GM19025 (cell line): Measurements from ENCODE around the gene YEATS2.
"Not testable (repeated sequence)": the region's sequence is repeated elsewhere in the genome, so short reads cannot be mapped to it uniquely, and the experiment has no call there.

Experiments
- ATAC-seq: cut with Tn5 transposase; IDR thresholded peaks from one replicate; pipeline ENCODE4 v1.9.1; 2021; ENCODE audit warnings: mild to moderate bottlenecking, low read depth, moderate library complexity; ENCODE audit not compliant: unreplicated experiment

The YEATS2 gene

DNA sequence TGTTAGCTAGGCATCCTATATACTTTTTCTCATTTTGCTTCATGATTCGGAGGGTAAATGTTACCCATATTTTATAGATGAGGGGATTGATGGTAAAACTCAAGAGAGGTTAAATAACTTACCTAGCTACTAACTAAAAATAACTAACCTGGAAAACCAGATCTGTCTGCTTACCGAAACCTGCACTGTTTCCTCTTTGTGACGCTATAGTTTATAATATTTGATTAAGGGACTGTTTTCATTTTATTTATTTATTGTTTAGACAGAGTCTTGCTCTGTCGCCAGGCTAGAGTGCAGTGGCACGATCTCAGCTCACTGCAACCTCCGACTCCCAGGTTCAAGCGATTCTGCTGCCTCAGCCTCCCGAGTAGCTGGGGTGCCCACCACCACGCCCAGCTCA lies 71.9 kb downstream of the YEATS2 start:
- ATAC-seq = no peak

DNA sequence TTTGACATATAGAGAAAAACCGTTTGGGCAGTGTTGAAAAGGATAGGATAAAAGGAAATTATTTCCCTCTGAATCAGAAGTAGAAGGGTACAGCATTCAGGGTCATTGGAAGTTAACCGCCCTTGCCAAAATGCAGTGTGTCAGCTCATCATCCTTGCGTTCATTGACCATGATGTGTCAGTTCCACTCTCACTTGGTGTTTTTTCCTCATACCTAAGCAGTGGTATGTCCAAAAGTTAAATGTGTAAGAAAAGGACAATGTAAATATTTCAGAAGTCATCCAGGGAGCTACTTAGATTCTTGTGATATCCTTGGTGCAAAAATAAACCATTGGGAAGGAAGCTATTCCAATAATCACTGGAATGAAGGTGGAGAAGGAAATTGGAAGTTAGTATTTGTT lies 77.0 kb downstream of the YEATS2 start:
- ATAC-seq = no peak

DNA sequence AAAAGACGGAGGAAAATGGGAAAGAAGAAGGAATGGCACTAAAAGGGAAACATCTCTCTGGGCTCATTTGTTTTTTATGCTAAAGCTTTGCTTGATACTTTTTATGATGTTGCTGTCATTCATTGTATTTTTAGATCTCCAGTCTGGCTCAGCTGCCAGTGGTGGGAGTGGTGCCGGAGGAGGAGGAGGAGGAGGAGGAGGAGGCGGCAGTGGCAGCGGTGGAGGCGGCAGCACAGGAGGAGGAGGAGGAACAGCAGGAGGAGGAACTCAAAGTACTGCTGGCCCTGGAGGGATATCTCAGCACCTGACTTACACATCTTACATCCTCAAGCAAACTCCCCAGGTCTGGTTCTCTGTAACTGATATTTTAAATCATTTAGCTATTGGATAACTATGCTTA lies 78.2 kb downstream of the YEATS2 start:
- ATAC-seq = no peak

DNA sequence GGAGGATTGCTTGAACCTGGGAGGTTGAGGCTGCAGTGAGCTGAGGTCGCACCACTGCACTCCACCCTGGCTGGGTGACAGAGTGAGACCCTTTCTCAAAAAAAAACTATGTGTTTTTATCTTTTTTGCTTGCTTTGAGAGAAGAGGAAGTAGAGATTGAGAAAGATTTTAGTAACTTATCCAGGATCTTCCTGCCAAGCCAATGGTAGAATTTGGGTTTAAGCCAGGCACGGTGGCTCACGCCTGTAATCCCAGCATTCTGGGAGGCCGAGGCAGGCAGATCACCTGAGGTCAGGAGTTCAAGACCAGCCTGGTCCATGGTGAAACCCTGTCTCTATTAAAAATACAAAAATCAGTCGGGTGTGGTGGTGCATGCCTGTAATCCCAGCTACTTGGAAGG lies 78.9 kb downstream of the YEATS2 start:
- ATAC-seq = not testable (repeated sequence)

DNA sequence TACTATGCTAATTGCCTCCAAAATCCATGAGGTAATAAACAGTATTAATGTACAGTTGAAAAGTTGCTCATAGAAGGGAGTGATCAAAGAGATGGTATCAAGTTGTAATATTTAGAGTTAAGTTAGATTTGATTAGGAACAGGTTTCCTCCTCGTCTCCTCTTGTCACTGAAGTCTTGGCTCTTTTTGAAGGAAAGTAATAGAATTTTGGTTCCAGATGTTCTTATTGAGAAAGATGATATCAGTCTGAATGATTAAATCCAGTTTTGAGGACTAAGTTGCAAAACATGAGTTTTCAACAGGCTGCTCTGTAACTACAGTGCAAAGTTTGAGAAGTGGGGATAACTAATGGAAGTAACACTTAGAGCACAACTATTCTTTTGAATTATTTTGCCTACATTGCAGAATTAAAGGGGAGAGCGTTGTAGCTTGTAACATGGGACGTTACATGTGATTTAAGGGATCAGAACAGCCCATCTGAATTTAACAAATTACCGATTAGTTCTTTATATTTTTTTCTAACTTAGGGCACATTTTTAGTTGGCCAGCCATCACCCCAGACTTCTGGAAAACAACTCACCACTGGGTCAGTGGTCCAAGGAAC lies 79.5 kb downstream of the YEATS2 start:
- ATAC-seq = no peak

DNA sequence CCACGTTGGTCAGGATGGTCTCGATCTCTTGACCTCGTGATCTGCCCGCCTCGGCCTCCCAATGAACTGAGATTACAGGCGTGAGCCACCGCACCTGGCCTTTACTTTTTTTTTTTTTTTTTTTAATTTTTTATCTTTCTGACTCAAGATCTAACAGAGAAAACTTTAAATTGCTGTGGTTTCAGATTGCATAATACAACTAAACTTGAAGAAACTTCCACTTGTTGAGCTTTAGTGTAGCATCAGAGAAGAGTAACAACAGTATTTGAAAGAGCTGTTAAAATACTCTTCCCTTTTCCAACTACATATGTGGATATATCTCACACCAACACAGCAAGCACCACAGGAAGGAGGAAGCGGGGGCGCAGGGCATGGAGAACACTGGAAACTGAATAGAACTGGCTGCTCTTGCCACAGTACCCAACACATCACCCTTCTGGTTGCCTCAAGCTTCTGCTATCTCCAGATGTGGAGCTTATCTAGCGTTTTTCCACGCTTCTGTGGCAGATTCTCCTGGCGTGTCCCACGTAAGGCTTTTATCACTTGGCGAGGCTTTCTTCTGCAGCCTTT lies 82.4 kb downstream of the YEATS2 start:
- ATAC-seq = no peak

DNA sequence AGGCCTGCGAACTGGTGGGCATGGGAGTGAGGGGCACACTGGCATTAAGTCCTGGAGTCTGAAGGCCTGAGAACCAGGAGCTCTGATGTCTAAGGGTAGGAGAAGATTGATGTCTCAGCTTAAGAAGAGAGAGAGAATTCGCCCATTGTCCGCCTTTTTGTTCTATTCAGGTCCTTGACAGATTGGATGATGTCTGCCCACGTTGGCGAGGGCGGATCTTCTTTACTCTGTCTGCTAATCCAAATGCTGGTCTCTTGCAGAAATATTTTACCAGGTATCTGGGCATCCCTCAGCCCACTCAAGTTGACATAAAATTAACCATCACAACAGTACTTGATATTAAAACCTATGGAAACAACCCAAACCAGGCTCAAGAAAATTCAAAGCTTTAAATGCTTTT lies 83.6 kb downstream of the YEATS2 start:
- no peak for ATAC-seq

DNA sequence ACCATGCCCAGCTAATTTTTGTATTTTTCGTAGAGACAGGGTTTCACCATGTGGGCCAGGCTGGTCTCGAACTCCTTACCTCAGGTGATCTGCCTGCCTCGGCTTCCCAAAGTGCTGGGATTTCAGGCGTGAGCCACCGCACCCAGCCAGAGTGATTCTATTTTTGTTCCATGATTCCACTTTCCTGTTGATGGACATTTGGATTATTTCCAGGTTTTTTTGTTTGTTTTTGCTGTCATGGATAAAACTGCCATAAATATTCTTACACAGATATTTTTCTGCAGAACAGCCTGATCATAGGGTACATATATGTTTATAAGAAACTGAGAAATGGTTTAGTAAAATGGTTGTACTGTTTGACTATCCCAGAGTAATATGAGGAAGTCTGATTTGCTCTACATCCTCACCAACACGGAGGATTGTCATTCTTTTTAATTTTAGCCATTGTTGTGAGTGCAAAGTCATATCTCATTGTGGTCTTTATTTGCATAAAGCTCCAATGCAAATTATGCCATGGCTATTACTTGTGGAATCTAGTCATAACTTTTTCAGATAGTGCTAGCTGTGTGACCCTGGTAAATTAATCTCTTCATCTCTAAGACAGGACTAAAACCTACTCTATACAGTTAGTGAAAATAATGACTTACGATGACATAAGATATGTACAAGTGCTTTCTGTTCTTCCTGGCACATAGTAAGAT lies 85.1 kb downstream of the YEATS2 start:
- no peak for ATAC-seq

DNA sequence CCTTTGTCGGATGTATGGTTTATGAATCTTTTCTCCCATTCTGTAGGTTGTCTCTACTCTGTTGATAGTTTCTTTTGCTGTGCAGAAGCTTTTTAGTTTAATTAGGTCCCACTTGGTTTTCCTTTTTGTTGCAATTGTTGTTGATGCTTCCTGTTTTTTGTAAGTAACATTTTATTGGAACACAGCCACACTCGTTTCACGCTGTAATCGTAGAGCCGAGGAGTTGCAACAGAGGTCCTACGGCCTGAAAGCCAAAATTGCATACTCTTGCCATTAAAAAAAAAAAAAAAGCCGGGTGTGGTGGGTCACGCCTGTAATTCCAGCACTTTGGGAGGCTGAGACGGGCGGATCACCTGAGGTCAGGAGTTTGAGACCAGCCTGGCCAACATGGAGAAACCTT lies 86.9 kb downstream of the YEATS2 start:
- ATAC-seq = not testable (repeated sequence)

DNA sequence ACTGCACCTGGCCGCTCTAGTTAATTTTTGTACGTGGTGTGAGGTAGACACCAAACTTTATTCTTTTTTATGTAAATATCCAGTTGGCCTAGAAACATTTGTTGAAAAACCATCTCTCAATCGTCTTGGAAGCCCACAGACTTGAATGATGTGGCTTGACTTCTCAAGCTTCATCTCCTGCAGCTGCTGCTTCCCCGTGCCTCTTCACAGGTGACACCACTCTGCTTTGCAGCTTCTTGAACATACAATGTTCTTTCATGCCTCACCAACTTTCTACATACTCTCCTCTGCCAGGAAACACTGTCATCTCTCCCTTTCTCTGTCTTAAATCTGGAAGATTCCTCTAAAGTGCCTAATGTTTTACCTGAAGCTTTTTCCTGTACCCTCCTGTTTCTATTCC lies 92.2 kb downstream of the YEATS2 start:
- ATAC-seq = no peak

DNA sequence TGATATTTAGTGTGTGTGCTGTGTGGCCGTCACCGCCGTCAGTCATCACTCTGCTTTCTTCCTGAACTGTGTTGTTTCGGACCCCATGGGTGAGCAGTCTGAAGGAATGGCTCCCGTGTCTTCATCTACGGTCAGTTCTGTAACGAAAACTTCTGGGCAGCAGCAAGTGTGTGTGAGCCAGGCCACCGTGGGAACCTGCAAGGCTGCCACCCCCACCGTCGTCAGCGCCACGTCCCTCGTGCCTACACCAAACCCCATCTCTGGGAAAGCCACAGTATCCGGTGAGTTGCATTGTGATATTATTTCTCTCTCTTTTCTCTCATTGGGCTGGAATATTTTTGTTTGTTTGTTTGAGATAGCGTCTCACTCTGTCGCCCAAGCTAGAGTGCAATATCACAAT lies 93.1 kb downstream of the YEATS2 start:
- ATAC-seq = no peak

DNA sequence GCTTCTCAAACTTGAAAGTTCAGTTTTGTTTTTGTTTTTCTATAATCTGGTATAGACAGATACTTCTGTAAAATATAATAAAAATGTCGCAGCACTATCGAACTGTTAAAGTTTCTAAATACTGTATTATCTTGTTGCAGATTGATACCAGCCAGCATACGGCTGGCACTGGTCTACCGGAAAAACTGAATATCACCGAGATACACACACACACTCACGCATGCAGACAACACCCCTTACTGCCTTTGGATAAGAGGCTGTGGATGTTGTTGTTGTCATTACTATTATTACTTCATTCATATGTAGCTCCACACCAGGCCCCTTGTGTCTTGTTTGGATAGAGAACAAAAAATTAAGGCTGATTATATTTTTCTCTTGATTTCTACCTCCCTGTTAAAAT lies 95.4 kb downstream of the YEATS2 start:
- no peak for ATAC-seq

DNA sequence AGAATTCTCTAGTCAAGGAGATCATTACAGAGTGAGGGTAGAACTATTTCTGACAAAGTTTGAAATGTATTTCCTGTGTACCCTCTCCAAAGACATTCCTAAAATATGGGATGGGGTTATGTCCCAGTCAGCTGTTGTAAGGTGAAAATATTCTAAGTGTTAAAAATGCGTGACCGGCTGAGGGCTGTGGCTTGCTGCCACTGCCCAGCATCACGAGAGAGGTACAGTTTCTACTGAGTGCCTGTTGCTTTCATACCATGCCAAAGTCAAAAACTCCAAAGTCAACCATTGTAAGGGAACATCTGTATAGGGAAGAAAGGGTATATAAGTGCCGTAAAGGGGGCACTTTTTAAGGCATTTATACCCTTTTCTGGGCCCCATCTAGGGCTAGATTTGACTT lies 96.9 kb downstream of the YEATS2 start:
- no peak for ATAC-seq

DNA sequence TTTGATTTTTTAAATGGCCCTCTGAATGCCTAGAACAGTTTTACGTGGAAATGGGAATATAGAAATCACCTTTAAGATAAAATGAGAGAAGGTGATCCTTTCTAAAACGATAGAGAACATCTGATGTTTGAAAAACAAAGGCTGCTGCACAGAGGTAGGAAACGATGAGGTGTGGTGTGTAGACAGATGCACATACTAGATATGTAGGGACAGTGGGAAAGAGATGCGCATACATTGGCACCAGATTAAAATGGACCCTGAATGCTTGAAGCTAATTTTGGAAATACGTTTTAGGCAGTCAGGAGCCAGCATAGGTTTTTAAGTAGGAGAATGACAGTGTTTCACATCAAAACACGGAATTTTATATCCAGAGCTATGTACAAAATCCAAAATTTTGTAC lies 98.8 kb downstream of the YEATS2 start:
- ATAC-seq = no peak

DNA sequence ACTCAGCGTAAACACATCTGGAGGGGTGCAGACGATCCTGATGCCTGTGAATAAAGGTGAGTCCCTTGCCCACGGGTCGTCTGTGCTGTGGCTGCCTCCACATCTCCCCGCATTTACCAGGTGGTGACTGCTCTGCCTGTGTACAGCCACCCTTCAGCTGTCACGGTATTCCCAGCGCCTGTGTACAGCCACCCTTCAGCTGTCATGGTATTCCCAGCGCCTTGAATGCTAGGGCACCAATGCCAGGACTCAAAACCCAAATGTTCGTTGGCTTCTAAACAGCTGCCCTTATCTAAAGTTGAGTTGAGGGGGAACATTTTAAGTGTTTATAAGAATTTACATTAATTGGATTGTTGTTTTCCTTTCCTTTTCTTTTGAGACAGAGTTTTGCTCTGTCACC lies 100.4 kb downstream of the YEATS2 start:
- no peak for ATAC-seq

DNA sequence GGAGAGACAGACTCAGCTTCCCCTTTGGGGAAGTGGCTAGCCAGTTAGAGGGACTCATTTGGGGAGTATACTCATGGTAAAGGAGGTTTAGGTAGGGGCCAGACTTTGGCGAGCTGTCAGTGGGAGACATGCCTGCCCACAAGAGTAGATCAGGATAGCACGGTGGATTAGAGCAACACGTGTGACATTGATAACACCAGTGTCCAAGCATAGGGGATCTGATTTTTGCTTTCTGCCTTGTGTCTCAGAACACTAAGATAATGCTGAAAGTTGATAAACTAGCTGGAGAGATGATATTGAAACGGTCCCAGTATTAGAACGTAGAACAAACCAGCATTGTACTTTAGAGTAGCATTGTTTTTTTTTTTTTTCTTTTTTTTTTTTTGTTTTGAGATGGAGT lies 101.9 kb downstream of the YEATS2 start:
- no peak for ATAC-seq

DNA sequence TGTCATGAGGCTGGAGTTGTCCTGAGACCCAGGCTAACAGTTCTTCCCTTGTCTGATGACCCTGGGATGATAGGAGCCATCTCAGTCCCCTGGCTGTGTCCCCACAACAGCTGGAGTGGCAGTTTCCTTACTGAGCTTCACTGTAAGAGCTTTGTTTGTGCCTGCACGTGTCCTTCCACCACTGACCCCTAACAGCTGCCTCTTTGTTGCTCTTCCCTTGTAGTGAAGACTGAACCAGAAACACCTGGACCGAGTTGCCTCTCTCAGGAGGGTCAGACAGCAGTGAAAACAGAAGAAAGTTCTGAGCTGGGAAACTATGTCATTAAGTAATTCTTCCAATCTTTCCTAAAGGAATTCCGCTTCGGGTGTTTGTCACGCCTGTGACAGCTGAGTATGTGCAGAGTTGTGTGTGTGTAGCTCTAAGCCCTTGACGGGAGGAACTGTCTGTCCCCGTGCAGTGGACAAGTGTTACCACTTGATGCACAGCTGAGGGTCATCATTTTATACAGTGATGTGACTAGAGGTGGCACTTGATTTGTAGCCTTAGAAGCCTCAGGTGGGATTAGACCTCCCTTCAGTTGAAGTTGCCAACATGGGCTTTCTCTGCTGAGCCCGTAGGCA lies 102.8 kb downstream of the YEATS2 start:
- ATAC-seq = no peak

DNA sequence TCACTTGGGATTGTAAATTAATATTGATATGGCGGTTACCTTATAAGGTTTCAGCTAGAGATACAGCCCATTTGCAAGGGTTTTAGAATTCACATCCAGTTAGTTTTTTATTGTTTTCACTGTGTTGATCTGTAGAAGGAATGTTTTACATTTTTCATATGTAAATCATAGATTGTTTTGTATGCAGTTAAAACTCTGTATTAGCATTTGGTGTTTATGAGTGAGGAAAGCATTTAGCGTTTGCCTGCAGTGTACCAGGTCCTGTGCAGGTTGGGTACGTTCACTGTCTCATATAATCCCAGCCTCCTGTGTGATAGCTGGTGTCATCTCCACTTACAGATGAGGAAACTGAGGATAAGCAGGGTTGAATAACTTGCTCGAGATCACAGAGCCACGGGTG lies 104.0 kb downstream of the YEATS2 start:
- no peak for ATAC-seq

DNA sequence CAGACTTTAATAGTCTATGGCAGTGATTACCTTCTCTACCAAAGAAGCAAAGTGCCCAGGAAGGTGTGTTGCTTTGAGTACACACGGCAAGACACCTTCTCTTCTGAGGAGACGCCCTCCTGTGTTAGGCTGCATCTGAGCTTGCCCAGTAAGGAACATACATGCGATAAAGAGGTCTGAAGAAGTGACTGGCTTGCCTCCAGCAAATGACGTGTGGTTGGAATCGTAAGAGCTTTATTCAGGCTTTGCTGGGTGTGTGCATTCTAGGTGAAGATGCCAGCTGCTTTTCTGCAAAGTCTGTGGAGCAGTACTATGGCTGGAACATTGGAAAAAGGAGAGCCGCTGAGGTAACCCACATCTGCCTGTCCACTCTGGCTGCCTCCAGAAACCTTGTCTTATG lies 105.4 kb downstream of the YEATS2 start:
- no peak for ATAC-seq

DNA sequence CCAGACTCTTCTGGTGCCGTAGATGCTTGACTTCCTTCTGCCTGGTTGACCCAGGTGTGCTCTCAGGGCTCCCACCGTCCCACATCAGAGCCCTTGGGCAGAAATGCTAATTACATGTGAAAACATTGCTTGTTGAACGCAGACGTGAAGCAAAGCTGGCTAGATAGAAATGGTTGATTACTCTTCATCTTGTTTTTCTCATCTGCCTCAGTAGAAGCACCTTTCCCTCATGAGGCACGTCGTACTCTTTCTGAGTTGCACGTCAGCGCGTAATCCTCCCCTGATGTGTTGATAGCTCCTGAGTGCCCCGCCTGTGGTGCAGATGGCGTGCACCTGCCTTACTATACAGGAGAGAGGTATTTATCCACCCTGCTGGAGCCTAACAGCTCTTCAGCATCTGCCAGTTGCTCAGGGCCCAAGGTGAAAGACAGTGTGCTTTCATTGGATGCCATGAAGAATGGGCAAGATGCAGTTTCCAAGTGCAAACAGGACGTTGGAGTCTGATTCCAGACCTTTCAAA lies 109.7 kb downstream of the YEATS2 start:
- no peak for ATAC-seq

DNA sequence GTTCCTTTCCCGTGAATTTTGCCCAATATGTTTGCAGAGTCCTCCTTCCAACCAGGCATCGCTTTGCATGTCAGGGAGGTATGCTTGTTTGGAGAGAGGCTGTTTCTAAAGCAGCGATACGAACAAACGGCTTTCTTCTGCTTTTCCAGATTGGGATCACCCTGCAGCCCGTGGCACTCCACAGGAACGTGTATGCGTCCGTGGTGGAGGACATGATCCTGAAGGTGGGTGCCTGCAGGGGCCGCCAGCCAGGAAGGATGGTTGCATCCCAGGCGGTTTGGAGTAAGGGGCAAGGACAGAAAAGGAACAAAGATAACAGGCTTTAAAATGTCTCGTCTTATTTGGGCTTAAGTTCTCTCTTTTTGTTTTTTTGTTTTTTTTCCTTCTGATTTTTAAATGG lies 110.3 kb downstream of the YEATS2 start:
- ATAC-seq = no peak

DNA sequence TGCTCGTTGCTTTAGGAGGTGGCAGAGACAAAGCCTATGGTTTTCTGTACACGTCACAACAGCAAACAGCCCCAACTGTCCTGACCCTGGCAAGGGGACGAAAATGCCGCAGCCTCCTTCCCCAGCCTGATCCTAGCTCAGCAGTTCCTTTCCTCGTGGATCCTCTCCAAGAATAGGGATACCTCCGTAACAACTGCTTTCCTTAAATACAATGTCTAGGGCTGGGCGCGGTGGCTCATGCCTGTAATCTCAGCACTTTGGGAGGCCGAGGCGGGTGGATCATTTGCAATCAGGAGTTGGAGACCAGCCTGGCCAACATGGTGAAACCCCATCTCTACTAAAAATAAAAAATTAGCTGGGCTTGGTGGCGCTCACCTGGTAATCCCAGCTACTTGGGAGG lies 110.8 kb downstream of the YEATS2 start:
- no peak for ATAC-seq
